ENCODE measurements around the gene CLDN17. TPM values are rescaled to one million over a fixed set of nuclear protein-coding genes. Genes with fewer than 3 reads are reported as not detected.

Gene CLDN17
- polyA plus RNA-seq, 1 of the 3 experiments (the other 2 are of a cell fraction), result not detected

GRCh38 chr21:30117631-30118030, 49.0 kb downstream of the CLDN17 start (continued):
- TF ChIP-seq, protein P1, sequence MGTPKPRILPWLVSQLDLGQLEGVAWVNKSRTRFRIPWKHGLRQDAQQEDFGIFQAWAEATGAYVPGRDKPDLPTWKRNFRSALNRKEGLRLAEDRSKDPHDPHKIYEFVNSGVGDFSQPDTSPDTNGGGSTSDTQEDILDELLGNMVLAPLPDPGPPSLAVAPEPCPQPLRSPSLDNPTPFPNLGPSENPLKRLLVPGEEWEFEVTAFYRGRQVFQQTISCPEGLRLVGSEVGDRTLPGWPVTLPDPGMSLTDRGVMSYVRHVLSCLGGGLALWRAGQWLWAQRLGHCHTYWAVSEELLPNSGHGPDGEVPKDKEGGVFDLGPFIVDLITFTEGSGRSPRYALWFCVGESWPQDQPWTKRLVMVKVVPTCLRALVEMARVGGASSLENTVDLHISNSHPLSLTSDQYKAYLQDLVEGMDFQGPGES (IDR thresholded peaks at IDR 0.05; ENCODE audit: low read depth, low read length), result no peak

DNA sequence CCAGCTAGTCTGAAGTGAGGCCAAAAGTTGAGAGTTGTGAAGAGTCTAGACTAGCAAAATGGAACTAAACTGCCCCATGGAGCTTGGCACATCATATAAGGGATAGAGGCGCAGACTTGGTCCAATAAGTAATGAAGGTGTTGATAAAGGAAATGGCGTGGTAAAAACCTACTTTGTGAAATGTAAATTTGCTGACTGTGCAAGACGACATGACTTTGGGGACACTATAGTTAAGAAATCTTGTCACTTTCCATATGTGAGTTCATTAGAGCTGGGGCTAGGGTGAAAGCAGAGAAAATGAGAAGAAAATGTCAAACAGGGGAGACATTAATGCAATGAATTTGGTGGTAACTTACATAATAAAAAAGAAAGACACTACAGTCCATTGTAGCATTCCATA, 50.1 kb downstream of the CLDN17 start:
- no peak overlapping the region for H3K4me2 ChIP-seq
- no peaks in the 10 kb centered on the region for H3K4me1 ChIP-seq (ENCODE audit: control insufficient read depth in 1 of 2, insufficient read depth in 2 of 2, low read depth in 1 of 2, low read length in 1 of 2)
- H4K20me1 ChIP-seq (ENCODE audit: insufficient read depth), result no peaks in the 10 kb centered on the region
- H3K27me3 ChIP-seq (ENCODE audit: insufficient read depth), result peaks cover 8% of the 10 kb centered on the region; the same call in 1 of the 2 replicates
- CTCF ChIA-PET, result no interaction called here
- no peak overlapping the region for H3K27ac ChIP-seq (ENCODE audit: low read depth in 2 of 2, low read length in 1 of 2)
- no peaks in the 10 kb centered on the region for H3K36me3 ChIP-seq (replicated peaks in 1 of 2; ENCODE audit: control insufficient read depth in 1 of 2, insufficient read depth in 2 of 2, low read length in 1 of 2)
- H3K9ac ChIP-seq, result no peak overlapping the region
- H3F3A ChIP-seq (replicated peaks; ENCODE audit: insufficient read depth), result no peaks in the 10 kb centered on the region
- no peaks in the 10 kb centered on the region for H3K9me2 ChIP-seq
- no peak for TF ChIP-seq FOSL2 (IDR thresholded peaks at IDR 0.05; ENCODE audit: borderline replicate concordance, low read depth)
- TF ChIP-seq, protein P2, sequence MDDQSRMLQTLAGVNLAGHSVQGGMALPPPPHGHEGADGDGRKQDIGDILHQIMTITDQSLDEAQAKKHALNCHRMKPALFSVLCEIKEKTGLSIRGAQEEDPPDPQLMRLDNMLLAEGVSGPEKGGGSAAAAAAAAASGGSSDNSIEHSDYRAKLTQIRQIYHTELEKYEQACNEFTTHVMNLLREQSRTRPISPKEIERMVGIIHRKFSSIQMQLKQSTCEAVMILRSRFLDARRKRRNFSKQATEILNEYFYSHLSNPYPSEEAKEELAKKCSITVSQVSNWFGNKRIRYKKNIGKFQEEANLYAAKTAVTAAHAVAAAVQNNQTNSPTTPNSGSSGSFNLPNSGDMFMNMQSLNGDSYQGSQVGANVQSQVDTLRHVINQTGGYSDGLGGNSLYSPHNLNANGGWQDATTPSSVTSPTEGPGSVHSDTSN (IDR thresholded peaks at IDR 0.05), result no peak
- TF ChIP-seq SMC3 (IDR thresholded peaks at IDR 0.05; ENCODE audit: low read depth, low read length), result no peak
- TF ChIP-seq, protein P1 (IDR thresholded peaks at IDR 0.05; ENCODE audit: low read depth, low read length), result no peak
- TF ChIP-seq, protein P3, sequence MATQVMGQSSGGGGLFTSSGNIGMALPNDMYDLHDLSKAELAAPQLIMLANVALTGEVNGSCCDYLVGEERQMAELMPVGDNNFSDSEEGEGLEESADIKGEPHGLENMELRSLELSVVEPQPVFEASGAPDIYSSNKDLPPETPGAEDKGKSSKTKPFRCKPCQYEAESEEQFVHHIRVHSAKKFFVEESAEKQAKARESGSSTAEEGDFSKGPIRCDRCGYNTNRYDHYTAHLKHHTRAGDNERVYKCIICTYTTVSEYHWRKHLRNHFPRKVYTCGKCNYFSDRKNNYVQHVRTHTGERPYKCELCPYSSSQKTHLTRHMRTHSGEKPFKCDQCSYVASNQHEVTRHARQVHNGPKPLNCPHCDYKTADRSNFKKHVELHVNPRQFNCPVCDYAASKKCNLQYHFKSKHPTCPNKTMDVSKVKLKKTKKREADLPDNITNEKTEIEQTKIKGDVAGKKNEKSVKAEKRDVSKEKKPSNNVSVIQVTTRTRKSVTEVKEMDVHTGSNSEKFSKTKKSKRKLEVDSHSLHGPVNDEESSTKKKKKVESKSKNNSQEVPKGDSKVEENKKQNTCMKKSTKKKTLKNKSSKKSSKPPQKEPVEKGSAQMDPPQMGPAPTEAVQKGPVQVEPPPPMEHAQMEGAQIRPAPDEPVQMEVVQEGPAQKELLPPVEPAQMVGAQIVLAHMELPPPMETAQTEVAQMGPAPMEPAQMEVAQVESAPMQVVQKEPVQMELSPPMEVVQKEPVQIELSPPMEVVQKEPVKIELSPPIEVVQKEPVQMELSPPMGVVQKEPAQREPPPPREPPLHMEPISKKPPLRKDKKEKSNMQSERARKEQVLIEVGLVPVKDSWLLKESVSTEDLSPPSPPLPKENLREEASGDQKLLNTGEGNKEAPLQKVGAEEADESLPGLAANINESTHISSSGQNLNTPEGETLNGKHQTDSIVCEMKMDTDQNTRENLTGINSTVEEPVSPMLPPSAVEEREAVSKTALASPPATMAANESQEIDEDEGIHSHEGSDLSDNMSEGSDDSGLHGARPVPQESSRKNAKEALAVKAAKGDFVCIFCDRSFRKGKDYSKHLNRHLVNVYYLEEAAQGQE (IDR thresholded peaks at IDR 0.05; ENCODE audit: low read depth, low read length), result no peak
- TF ChIP-seq ZBTB33 (IDR thresholded peaks at IDR 0.05; ENCODE audit: borderline replicate concordance, low read depth), result no peak
- no peak for TF ChIP-seq MEF2A (IDR thresholded peaks at IDR 0.05; ENCODE audit: borderline replicate concordance, low read depth)
- no peak for TF ChIP-seq JUND (IDR thresholded peaks at IDR 0.05)
- no peak for TF ChIP-seq NRF1 (IDR thresholded peaks at IDR 0.05; ENCODE audit: low read depth, low read length)
- no peak for TF ChIP-seq RFX5 (IDR thresholded peaks at IDR 0.05; ENCODE audit: low read length)
- no peak for TF ChIP-seq NFIC (IDR thresholded peaks at IDR 0.05; ENCODE audit: borderline replicate concordance)
- no peak for TF ChIP-seq EZH2phosphoT487 (IDR thresholded peaks at IDR 0.05; ENCODE audit: borderline replicate concordance, low read depth)
- no peak for TF ChIP-seq CHD2 (IDR thresholded peaks at IDR 0.05; ENCODE audit: low read length, partially characterized antibody)
- no peak for TF ChIP-seq TAF1 (IDR thresholded peaks at IDR 0.05; ENCODE audit: borderline replicate concordance, low read depth, low read length)
- TF ChIP-seq FOXM1 (IDR thresholded peaks at IDR 0.05; ENCODE audit: low read depth), result no peak
- no peak for TF ChIP-seq ELF1 (IDR thresholded peaks at IDR 0.05)
- TF ChIP-seq EP300 (IDR thresholded peaks at IDR 0.05; ENCODE audit: borderline replicate concordance in 1 of 2, low read depth in 1 of 2, low read length in 1 of 2), result no peak
- TF ChIP-seq GATA2 (CRISPR knock-in tag; IDR thresholded peaks at IDR 0.05), result no peak
- TF ChIP-seq, protein P4, sequence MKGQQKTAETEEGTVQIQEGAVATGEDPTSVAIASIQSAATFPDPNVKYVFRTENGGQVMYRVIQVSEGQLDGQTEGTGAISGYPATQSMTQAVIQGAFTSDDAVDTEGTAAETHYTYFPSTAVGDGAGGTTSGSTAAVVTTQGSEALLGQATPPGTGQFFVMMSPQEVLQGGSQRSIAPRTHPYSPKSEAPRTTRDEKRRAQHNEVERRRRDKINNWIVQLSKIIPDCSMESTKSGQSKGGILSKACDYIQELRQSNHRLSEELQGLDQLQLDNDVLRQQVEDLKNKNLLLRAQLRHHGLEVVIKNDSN (IDR thresholded peaks at IDR 0.05; ENCODE audit: borderline replicate concordance, low read depth), result no peak
- no peak for DNase-seq
- H3K79me2 ChIP-seq (ENCODE audit: insufficient read depth), result no peaks in the 10 kb centered on the region
- H2AFZ ChIP-seq (ENCODE audit: low read depth), result no peak overlapping the region
- no peak overlapping the region for H3K4me3 ChIP-seq (ENCODE audit: low read depth in 2 of 2, low read length in 1 of 2)
- 0% methylated on average over 3 of the region's 3 CpGs for WGBS (ENCODE audit: low lambda C conversion rate)
- no peaks in the 10 kb centered on the region for H3K9me3 ChIP-seq
- POLR2A ChIA-PET, result no interaction called here

Measured in SK-N-SH (cell line).